NCI-H1105 treated with DMSO at 0.1 percent for 48 hours (cell line): ENCODE measurements around the gene NDUFS8.

Source experiments
- DNase-seq: peaks from one replicate; lab custom pipeline; 2025; lab: John Stamatoyannopoulos, UW

The NDUFS8 gene

DNA sequence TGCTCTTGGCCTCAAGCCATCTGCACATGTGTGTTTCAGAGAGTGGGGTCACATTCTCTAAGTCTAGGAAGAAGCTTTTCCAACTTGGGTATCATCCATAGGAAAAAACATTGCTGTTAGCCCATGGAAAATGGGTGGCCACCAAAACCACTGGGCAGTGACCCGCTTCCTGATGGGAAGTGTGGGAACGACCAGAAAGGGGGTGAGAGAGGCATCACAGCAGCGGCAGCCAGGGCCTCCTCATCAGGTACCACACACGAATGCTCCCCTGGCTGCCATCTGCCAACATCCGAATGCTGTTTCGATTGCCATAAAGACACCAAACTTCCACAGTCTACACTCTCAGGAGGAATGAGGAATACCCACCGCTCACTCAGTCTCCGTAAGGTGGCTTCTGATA, 50.4 kb downstream of the NDUFS8 start:
- no peak for DNase-seq

DNA sequence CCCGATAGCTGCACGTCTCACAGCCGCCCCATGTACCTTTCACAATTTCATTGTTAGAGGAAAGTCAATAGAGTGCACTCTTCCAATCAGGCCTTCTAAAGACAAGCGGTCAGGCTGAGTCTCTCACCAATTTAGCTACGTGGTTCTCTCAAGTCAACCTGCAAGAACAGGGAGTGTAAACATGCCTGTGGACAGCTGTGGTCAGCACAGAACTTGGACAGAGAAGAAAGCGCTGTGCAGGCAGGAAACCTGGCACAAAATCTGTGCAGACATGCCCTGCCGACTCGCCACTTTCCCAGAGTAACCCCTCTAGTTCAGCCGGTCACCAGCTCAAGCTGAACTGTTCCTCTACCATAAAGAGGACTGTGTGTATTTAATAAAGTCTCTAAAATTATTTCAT, 51.2 kb downstream of the NDUFS8 start:
- no peak for DNase-seq

DNA sequence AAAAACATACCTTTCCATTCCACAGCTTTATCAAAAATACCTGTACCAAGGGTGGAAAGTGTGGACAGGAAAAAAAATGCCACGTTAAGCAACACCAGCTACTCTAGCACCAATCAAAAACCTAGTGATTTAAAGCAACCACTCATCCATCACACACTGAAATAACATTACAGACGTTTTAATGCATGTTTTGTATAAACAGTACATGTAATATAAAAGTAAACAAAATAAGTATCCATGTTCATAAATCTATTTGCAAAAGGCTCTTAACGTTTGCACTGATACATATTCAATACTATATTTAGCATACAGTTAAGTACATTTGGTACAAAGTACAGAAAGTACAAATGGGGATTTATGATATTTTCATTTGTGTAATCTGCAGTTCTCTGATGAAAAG, 52.0 kb downstream of the NDUFS8 start:
- DNase-seq = no peak

DNA sequence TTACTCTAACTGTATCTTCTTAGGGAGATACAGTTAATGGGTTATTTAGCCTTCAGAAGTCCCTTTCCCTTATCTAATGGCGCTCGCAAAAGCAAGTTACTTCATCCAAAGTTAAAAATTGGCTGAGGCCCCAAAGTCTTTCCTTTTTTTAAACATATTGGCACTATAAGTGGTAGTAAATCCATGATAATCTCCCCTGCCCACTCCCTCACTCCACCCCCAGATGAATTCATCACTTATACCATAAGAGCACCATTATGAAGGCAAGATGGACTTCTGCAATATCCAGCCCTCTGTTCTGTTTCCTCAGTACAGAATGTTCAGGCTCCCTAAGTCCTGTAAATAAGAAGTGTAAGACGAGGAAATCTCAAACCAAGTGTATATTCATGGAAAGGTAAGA, 53.0 kb downstream of the NDUFS8 start:
- DNase-seq = no peak
